CD14-positive monocyte (primary cell): Measurements from ENCODE around the gene LATS2. TPM values are rescaled to one million over a fixed set of nuclear protein-coding genes. Genes with fewer than 3 reads are reported as not detected.

Experiments used
- DNase-seq, 3 donors: peaks; one replicate each; pipeline ENCODE4 v3.0.0-alpha.2; 2011 to 2022
- H2AFZ ChIP-seq: 2 replicates; pipeline ENCODE4 v1.6.0; 2012; ENCODE audit warnings: mild to moderate bottlenecking, low read depth, low read length, inconsistent platforms; ENCODE audit not compliant: insufficient read depth, poor library complexity, severe bottlenecking
- H3K27ac ChIP-seq, 2 donors: 1 replicate in 1 of 2; 2 replicates in 1 of 2; pipeline ENCODE4 v1.5.1; 2012 to 2013; ENCODE audit warnings: low read length in 2 of 2, control low read depth in 1 of 2, inconsistent platforms in 1 of 2, low read depth in 1 of 2, mild to moderate bottlenecking in 1 of 2
- H3K27me3 ChIP-seq, 2 donors: one replicate each; pipeline versions ENCODE4 v1.6.0 to v1.6.1; 2011 to 2013; ENCODE audit warnings: low read length in 2 of 2; ENCODE audit not compliant: control insufficient read depth in 2 of 2, insufficient read depth in 2 of 2
- H3K36me3 ChIP-seq, 2 donors: replicated peaks in 1 of 2; 1 replicate in 1 of 2; 2 replicates in 1 of 2; pipeline versions ENCODE4 v1.5.1 to v1.6.1; 2012 to 2013; ENCODE audit warnings: low read length in 2 of 2, control low read depth in 1 of 2, inconsistent platforms in 1 of 2, mild to moderate bottlenecking in 1 of 2; ENCODE audit not compliant: insufficient read depth in 2 of 2, control insufficient read depth in 1 of 2
- H3K4me1 ChIP-seq, 2 donors: 1 replicate in 1 of 2; 2 replicates in 1 of 2; pipeline versions ENCODE4 v1.5.1 to v1.6.1; 2012 to 2013; ENCODE audit warnings: low read length in 2 of 2, control low read depth in 1 of 2, inconsistent platforms in 1 of 2, mild to moderate bottlenecking in 1 of 2, moderate library complexity in 1 of 2; ENCODE audit not compliant: insufficient read depth in 2 of 2, control insufficient read depth in 1 of 2
- H3K4me2 ChIP-seq: replicated peaks from 2 replicates; pipeline ENCODE3; 2012; ENCODE audit warnings: low read length, moderate library complexity, mild to moderate bottlenecking; ENCODE audit not compliant: poor library complexity, severe bottlenecking; ENCODE audit errors: extremely low read depth
- H3K4me3 ChIP-seq, 3 experiments: fragments of 200-600 bp in 1 of 3; sonication (generic) in 1 of 3; replicated peaks in 1 of 3; 1 replicate in 2 of 3; 2 replicates in 1 of 3; pipeline ENCODE4 v1.5.1; 2011 to 2013; ENCODE audit warnings: low read length in 3 of 3, mild to moderate bottlenecking in 3 of 3, control low read depth in 2 of 3, low read depth in 2 of 3, inconsistent platforms in 1 of 3, moderate library complexity in 1 of 3
- H3K79me2 ChIP-seq: 2 replicates; pipeline ENCODE4 v1.6.0; 2012; ENCODE audit warnings: mild to moderate bottlenecking, control low read depth, inconsistent platforms, low read length, moderate library complexity; ENCODE audit not compliant: insufficient read depth
- H3K9ac ChIP-seq: 2 replicates; pipeline ENCODE4 v1.6.0; 2017; ENCODE audit warnings: low read length, mild to moderate bottlenecking; ENCODE audit not compliant: insufficient read depth, poor library complexity, severe bottlenecking
- H3K9me3 ChIP-seq, 2 donors: replicated peaks in 1 of 2; 1 replicate in 1 of 2; 2 replicates in 1 of 2; pipeline versions ENCODE4 v1.5.1 to v1.6.1; 2012 to 2013; ENCODE audit warnings: low read length in 2 of 2, control low read depth in 1 of 2; ENCODE audit not compliant: control insufficient read depth in 1 of 2, insufficient read depth in 1 of 2
- H4K20me1 ChIP-seq: 2 replicates; pipeline ENCODE4 v1.6.0; 2012; ENCODE audit warnings: mild to moderate bottlenecking, low read length, control low read depth, moderate library complexity; ENCODE audit not compliant: insufficient read depth
- H3K27ac Mint-ChIP-seq, 7 donors: one replicate each; pipeline ENCODE4 v1.8.0; 2020; ENCODE audit warnings: mild to moderate bottlenecking in 7 of 7, mixed read lengths in 7 of 7, moderate library complexity in 6 of 7, inconsistent platforms in 2 of 7
- H3K27me3 Mint-ChIP-seq, 3 donors: one replicate each; pipeline ENCODE4 v1.8.0; 2021 to 2022; ENCODE audit warnings: low read depth in 3 of 3, mild to moderate bottlenecking in 3 of 3, mixed read lengths in 3 of 3, moderate library complexity in 3 of 3, inconsistent platforms in 1 of 3
- H3K36me3 Mint-ChIP-seq, 2 donors: one replicate each; pipeline ENCODE4 v1.8.0; 2020; ENCODE audit warnings: mixed read lengths in 2 of 2, inconsistent platforms in 1 of 2, mild to moderate bottlenecking in 1 of 2
- H3K4me1 Mint-ChIP-seq: one replicate; pipeline ENCODE4 v1.8.0; 2020; ENCODE audit warnings: mild to moderate bottlenecking, mixed read lengths
- H3K4me3 Mint-ChIP-seq, 2 donors: one replicate each; pipeline ENCODE4 v1.8.0; 2020; ENCODE audit warnings: mild to moderate bottlenecking in 2 of 2, mixed read lengths in 2 of 2, moderate library complexity in 1 of 2
- H3K9me3 Mint-ChIP-seq, 7 donors: one replicate each; pipeline ENCODE4 v1.8.0; 2020 to 2022; ENCODE audit warnings: mixed read lengths in 7 of 7, mild to moderate bottlenecking in 6 of 7, moderate library complexity in 6 of 7, inconsistent platforms in 2 of 7
- WGBS: methylation state at CpG from one replicate; pipeline ENCODE4 v1.1.5; 2013; ENCODE audit warnings: missing lambda C conversion rate; ENCODE audit not compliant: insufficient coverage; 5-methylcytosine and 5-hydroxymethylcytosine counted together
- intact Hi-C, 2 donors: fragments of 100-400 bp; cut with micrococcal nuclease; formaldehyde crosslinking; loops; one replicate each; pipeline versions ENCODE4 v1.15.0 to v1.15.1; 2023
- polyA minus RNA-seq: library from RNA; depleted of rRNA, polyadenylated mRNA; stranded (reverse); fragments of >200 nt; gene quantifications from 2 replicates; pipeline ENCODE4 v1.2.3, GENCODE V29; 2012
- polyA plus RNA-seq, 3 donors: library from polyadenylated mRNA; depleted of rRNA in 1 of 3; unstranded in 2 of 3; stranded (reverse) in 1 of 3; fragments of 300-500 nt in 2 of 3; fragments of >200 nt in 1 of 3; fragmentation: Illumina TruSeq in 2 of 3; gene quantifications; 1 replicate in 2 of 3; 2 replicates in 1 of 3; pipeline ENCODE4 v1.2.3, GENCODE V29; 2012 to 2021
- total RNA-seq, 12 experiments: library from RNA in 1 of 12; stranded (reverse) in 1 of 12; fragments of 120-200 nt in 1 of 12; gene quantifications; one replicate each; pipeline ENCODE4 v1.2.4 and lab custom pipeline; 2013 to 2026; ENCODE audit warnings: mixed read lengths in 6 of 12, inconsistent platforms in 1 of 12
- TF ChIP-seq, protein P1 (sequence below): fragments of 200-600 bp; IDR thresholded peaks from one replicate; pipeline ENCODE4 v1.8.0; 2022; ENCODE audit warnings: antibody characterized with exemption, mild to moderate bottlenecking

LATS2 gene
- 8.3 TPM for total RNA-seq (2013)
- polyA plus RNA-seq = 10 to 100 TPM in 1 of 3 donors, 1 to 10 TPM in 1, under 1 TPM in 1; 0.96 to 11.2 (median 1.0) TPM
- 14.8 and 32.9 TPM in 2 replicates for polyA minus RNA-seq
- 50.2 to 163 (median 93.0) reads per million in 11 experiments for total RNA-seq (lab: John Stamatoyannopoulos, UW)

DNA sequence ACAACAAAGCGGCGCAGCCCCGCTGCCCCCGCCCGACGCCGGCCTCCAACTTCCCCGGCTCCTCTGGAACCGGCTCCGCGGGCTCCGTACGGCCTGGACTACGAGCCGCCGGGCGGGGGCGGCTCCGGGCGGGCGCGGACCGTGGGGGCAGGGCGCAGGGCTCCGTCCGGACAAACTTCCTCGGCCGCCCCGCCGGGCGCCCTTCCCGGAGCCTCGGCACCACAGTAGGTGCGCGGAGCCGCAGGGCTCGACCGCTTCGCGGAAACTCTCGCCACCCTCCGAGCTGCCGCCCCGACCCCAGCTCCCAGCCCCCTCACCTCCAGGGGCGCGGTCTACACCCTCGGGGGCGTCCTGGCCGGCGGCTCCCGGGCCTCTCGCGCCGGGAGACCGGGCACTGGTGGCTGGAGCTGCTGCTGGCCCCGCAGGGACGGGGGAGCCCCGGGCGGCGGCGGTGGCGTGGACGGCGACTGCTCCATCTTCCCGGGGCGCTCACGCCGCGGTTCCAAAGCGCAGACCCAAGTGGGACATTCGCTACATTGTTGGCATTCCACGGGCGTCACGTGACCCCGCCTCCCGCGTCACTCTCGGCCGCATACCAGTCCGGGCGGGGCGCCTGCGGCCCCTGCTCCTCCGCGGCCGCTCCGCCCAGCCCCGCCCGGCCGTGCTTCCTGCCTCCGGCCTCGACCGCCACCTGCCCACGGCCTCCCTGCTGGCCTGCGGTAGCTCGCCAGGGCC lies at the start of gene LATS2:
Gene LATS2, minus strand, starts transcription at position 558 of the 735 bp plus-strand sequence. CDS start 15,560 bp downstream, outside the sequence.
- H3K36me3 Mint-ChIP-seq = peaks cover 5 to 9% of the 10 kb centered on the region in 2 donors
- intact Hi-C loops = loop anchor here (5.0 kb wide), 2 partner anchors 39 to 119 kb away; no protein-coding TSS in a partner anchor
- Histone ChIP-seq H3K27ac (peak within 1 kb of the TSS; percentile 52 to 93), H3K27me3 (no peaks in the 10 kb centered on the region), H3K36me3 (no peaks in the 10 kb centered on the region), H4K20me1 (peaks cover 40% of the 10 kb centered on the region), H3K4me3 (peak within 1 kb of the TSS; percentile 58 to 95 (median 93)), H2AFZ (peak within 1 kb of the TSS; percentile 74), H3K4me2 (peak within 1 kb of the TSS; percentile 76), H3K4me1 (peaks cover 41 to 53% of the 10 kb centered on the region in 2 donors), H3K9ac (peak within 1 kb of the TSS; percentile 98), H3K79me2 (peaks cover 52% of the 10 kb centered on the region), H3K9me3 (no peaks in the 10 kb centered on the region)
- H3K27me3 Mint-ChIP-seq = peaks cover 0 to 6% (median 0%) of the 10 kb centered on the region in 3 donors
- TF ChIP-seq, protein P1, sequence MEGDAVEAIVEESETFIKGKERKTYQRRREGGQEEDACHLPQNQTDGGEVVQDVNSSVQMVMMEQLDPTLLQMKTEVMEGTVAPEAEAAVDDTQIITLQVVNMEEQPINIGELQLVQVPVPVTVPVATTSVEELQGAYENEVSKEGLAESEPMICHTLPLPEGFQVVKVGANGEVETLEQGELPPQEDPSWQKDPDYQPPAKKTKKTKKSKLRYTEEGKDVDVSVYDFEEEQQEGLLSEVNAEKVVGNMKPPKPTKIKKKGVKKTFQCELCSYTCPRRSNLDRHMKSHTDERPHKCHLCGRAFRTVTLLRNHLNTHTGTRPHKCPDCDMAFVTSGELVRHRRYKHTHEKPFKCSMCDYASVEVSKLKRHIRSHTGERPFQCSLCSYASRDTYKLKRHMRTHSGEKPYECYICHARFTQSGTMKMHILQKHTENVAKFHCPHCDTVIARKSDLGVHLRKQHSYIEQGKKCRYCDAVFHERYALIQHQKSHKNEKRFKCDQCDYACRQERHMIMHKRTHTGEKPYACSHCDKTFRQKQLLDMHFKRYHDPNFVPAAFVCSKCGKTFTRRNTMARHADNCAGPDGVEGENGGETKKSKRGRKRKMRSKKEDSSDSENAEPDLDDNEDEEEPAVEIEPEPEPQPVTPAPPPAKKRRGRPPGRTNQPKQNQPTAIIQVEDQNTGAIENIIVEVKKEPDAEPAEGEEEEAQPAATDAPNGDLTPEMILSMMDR = no peak
- peak within 1 kb of the TSS; percentile 84 to 90 for H3K4me3 Mint-ChIP-seq
- WGBS = under 1% methylated on average over 94 of the region's 96 CpGs
- peaks cover 56% of the 10 kb centered on the region for H3K4me1 Mint-ChIP-seq
- DNase-seq = peak; percentile 89 to 95 (median 91)
- peak within 1 kb of the TSS; percentile 85 to 94 (median 90) for H3K27ac Mint-ChIP-seq
- H3K9me3 Mint-ChIP-seq = no peaks in the 10 kb centered on the region

DNA sequence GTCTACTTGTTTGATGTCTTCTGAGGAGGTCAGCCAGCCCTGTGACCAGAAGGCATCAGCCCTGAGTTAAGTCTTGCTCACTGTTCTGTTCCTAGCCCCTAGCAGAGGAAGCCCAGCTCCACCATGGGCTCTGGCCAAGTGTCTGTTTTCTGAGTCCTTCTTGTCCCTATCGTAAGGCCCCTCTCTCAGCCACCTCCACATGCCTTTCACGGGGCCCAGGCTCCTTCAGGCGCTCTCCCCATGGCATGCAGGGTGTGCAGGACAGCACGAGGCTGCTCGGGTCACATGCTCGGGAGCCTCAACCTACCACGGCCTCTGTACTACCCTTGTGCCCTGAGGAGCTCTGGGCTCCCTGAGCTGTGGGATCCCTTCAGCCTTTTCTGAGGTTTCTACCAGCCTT lies 47.8 kb upstream of the LATS2 start:
- H3K9me3 Mint-ChIP-seq = no peaks in the 10 kb centered on the region
- H2AFZ ChIP-seq = no peak overlapping the region
- H3K9me3 ChIP-seq = no peaks in the 10 kb centered on the region
- no peak overlapping the region for H3K4me3 Mint-ChIP-seq
- peak overlapping the region in 1 of 7 donors; percentile 1 for H3K27ac Mint-ChIP-seq
- H3K4me3 ChIP-seq = no peak overlapping the region
- H3K36me3 Mint-ChIP-seq = no peaks in the 10 kb centered on the region
- H4K20me1 ChIP-seq = no peaks in the 10 kb centered on the region
- no peak overlapping the region for H3K9ac ChIP-seq
- no peaks in the 10 kb centered on the region for H3K36me3 ChIP-seq
- no peak overlapping the region for H3K27ac ChIP-seq
- H3K4me1 ChIP-seq = no peaks in the 10 kb centered on the region
- no peak overlapping the region for H3K4me2 ChIP-seq
- TF ChIP-seq, protein P1 = no peak
- no peaks in the 10 kb centered on the region for H3K79me2 ChIP-seq
- no peaks in the 10 kb centered on the region for H3K27me3 ChIP-seq
- no peak for DNase-seq
- intact Hi-C loops = no loop called here
- H3K27me3 Mint-ChIP-seq = peaks cover 0 to 2% (median 0%) of the 10 kb centered on the region in 3 donors
- 91% methylated on average over 7 of the region's 7 CpGs for WGBS
- peaks cover 2% of the 10 kb centered on the region for H3K4me1 Mint-ChIP-seq
